Endothelial cell of umbilical vein (primary cell): ENCODE results near the gene STAC3. TPM values are rescaled to one million over a fixed set of nuclear protein-coding genes. Genes with fewer than 3 reads are reported as not detected.

ENCODE experiments used
- BruUV-seq: library from RNA; stranded (reverse); fragments of 400-500 nt; replicated peaks from 2 replicates; lab custom pipeline; 2021; lab: Mats Ljungman, UMichigan
- CTCF ChIA-PET: fragments of 300-600, 350-600 bp; sonication (Branson Sonifier 250); formaldehyde crosslinking; loops from one replicate; lab custom pipeline; 2021; ENCODE audit warnings: antibody characterized with exemption, inconsistent platforms; lab: Charles Lee
- POLR2A ChIA-PET: fragments of 300-600, 350-600 bp; sonication (Branson Sonifier 250); formaldehyde crosslinking; loops from one replicate; lab custom pipeline; 2021; ENCODE audit warnings: antibody characterized with exemption, inconsistent platforms; lab: Charles Lee
- DNase-seq: peaks from one replicate; pipeline ENCODE4 v3.0.0-alpha.2; 2011; ENCODE audit warnings: low read depth, low spot score
- FAIRE-seq: peaks from 2 replicates; lab custom pipeline; 2011; peaks lifted over from hg19 to GRCh38; lab: Jason Lieb, UNC
- H2AFZ ChIP-seq: 2 replicates; pipeline ENCODE4 v1.6.0; 2012; ENCODE audit warnings: low read depth, low read length, control low read depth, inconsistent platforms
- H3K27ac ChIP-seq: 2 replicates; pipeline ENCODE4 v1.5.1; 2011; ENCODE audit warnings: low read depth, mild to moderate bottlenecking, control low read depth, low read length, moderate library complexity; ENCODE audit not compliant: insufficient read depth
- H3K27me3 ChIP-seq, 2 experiments: 2 replicates each; pipeline versions ENCODE4 v1.6.0 to v1.6.1; 2011; ENCODE audit warnings: low read length in 2 of 2, mixed read lengths in 1 of 2; ENCODE audit not compliant: control insufficient read depth in 2 of 2, insufficient read depth in 2 of 2
- H3K36me3 ChIP-seq, 2 experiments: 2 replicates in 1 of 2; 3 replicates in 1 of 2; pipeline ENCODE4 v1.5.1; 2011; ENCODE audit warnings: low read length in 2 of 2, mild to moderate bottlenecking in 1 of 2, moderate library complexity in 1 of 2; ENCODE audit not compliant: control insufficient read depth in 2 of 2, insufficient read depth in 2 of 2; ENCODE audit errors: extremely low read depth in 1 of 2
- H3K4me1 ChIP-seq: 3 replicates; pipeline ENCODE4 v1.5.1; 2011; ENCODE audit warnings: mild to moderate bottlenecking, low read length; ENCODE audit not compliant: control insufficient read depth, insufficient read depth; ENCODE audit errors: extremely low read depth
- H3K4me2 ChIP-seq: 2 replicates; pipeline ENCODE4 v1.6.1; 2011; ENCODE audit warnings: low read length, control low read depth, mixed read lengths; ENCODE audit not compliant: insufficient read depth
- H3K4me3 ChIP-seq, 3 experiments: fragments of 200-600 bp in 1 of 3; sonication (generic), shearing (Covaris generic) in 1 of 3; replicated peaks in 1 of 3; 2 replicates each; pipeline ENCODE4 v1.5.1; 2011 to 2016; ENCODE audit warnings: control low read depth in 3 of 3, low read length in 3 of 3, mild to moderate bottlenecking in 2 of 3, inconsistent platforms in 1 of 3, low read depth in 1 of 3, moderate library complexity in 1 of 3; ENCODE audit not compliant: insufficient read depth in 1 of 3
- H3K79me2 ChIP-seq: 2 replicates; pipeline ENCODE4 v1.6.0; 2012; ENCODE audit warnings: low read length, inconsistent platforms; ENCODE audit not compliant: control insufficient read depth, insufficient read depth
- H3K9ac ChIP-seq: replicated peaks from 2 replicates; pipeline ENCODE3; 2011; ENCODE audit warnings: low read length, control low read depth; ENCODE audit not compliant: insufficient read depth; ENCODE audit errors: extremely low read depth
- H3K9me1 ChIP-seq: replicated peaks from 3 replicates; pipeline ENCODE4 v1.6.0; 2011; ENCODE audit warnings: mild to moderate bottlenecking, low read length; ENCODE audit not compliant: control insufficient read depth, insufficient read depth; ENCODE audit errors: extremely low read depth
- H3K9me3 ChIP-seq: replicated peaks from 2 replicates; pipeline ENCODE4 v1.5.1; 2012; ENCODE audit warnings: low read length, inconsistent platforms; ENCODE audit not compliant: control insufficient read depth, insufficient read depth
- H4K20me1 ChIP-seq: replicated peaks from 2 replicates; pipeline ENCODE3; 2011; ENCODE audit warnings: mild to moderate bottlenecking, low read length; ENCODE audit not compliant: control insufficient read depth, insufficient read depth; ENCODE audit errors: extremely low read depth
- EZH2 ChIP-seq: IDR thresholded peaks from 2 replicates; pipeline ENCODE4 v1.6.1; 2012; ENCODE audit warnings: borderline replicate concordance, low read depth, mild to moderate bottlenecking, moderate library complexity, low read length, inconsistent platforms; ENCODE audit not compliant: severe bottlenecking
- FOS ChIP-seq: IDR thresholded peaks from 2 replicates; pipeline ENCODE4 v1.6.1; 2011; ENCODE audit warnings: mild to moderate bottlenecking, low read length, moderate library complexity, borderline replicate concordance; ENCODE audit not compliant: insufficient read depth
- GATA2 ChIP-seq: IDR thresholded peaks from 2 replicates; pipeline ENCODE4 v1.7.0; 2011; ENCODE audit warnings: low read depth, mild to moderate bottlenecking, moderate library complexity, mixed read lengths, low read length; ENCODE audit not compliant: insufficient read length, insufficient read depth
- JUN ChIP-seq: IDR thresholded peaks from 2 replicates; pipeline ENCODE4 v1.6.1; 2011; ENCODE audit warnings: borderline replicate concordance, low read depth; ENCODE audit not compliant: insufficient read length, insufficient read depth
- MYC ChIP-seq: IDR thresholded peaks from one replicate; pipeline ENCODE4 v1.6.1; 2011; ENCODE audit warnings: mild to moderate bottlenecking, low read depth, low read length
- POLR2A ChIP-seq: IDR thresholded peaks from 2 replicates; pipeline ENCODE4 v1.6.1; 2012; ENCODE audit warnings: low read depth, mild to moderate bottlenecking, control low read depth, low read length
- POLR2AphosphoS5 ChIP-seq: IDR thresholded peaks from 2 replicates; pipeline ENCODE4 v1.6.1; 2012; ENCODE audit warnings: low read depth, mild to moderate bottlenecking, control low read depth, low read length, moderate library complexity; ENCODE audit not compliant: insufficient read depth
- dilution Hi-C: fragments of 300-500 bp; cut with MboI; formaldehyde crosslinking; loops from one replicate; pipeline ENCODE4 v1.15.0; 2019; ENCODE audit warnings: low sequenced_read_pairs; ENCODE audit not compliant: extremely low pct_ligation_motif_present
- intact Hi-C: fragments of 100-400 bp; cut with micrococcal nuclease; formaldehyde crosslinking; loops from one replicate; pipeline ENCODE4 v1.10.0; 2022
- polyA plus RNA-seq, 4 experiments: library from polyadenylated mRNA; depleted of rRNA in 3 of 4; stranded (reverse) in 3 of 4; unstranded in 1 of 4; fragments of >200 nt; gene quantifications; 2 replicates each; pipeline versions ENCODE4 v1.2.1 to v1.2.3, GENCODE V29; 2011 to 2012; ENCODE audit warnings: missing spikeins in 1 of 4
- total RNA-seq: library from RNA; stranded (reverse); gene quantifications from 2 replicates; pipeline ENCODE4 v1.2.3, GENCODE V29; 2021
- TF ChIP-seq, protein P1 (sequence below), 2 donors: IDR thresholded peaks; 1 replicate in 1 of 2; 2 replicates in 1 of 2; pipeline ENCODE4 v1.5.1; 2011; ENCODE audit warnings: low read length in 2 of 2, mild to moderate bottlenecking in 2 of 2, moderate library complexity in 2 of 2, control low read depth in 1 of 2, inconsistent platforms in 1 of 2, low read depth in 1 of 2; ENCODE audit not compliant: insufficient read depth in 1 of 2; ENCODE audit errors: extremely low read depth in 1 of 2
- TF ChIP-seq, protein P2 (sequence below): IDR thresholded peaks from 2 replicates; pipeline ENCODE4 v1.6.1; 2011; ENCODE audit not compliant: insufficient read depth, insufficient read length

STAC3 gene
- total and polyA plus RNA-seq, 2 donors (not counting 3 experiments of a cell fraction or from before 2014, with no cell fraction given), result 0.36 to 0.55 TPM

DNA sequence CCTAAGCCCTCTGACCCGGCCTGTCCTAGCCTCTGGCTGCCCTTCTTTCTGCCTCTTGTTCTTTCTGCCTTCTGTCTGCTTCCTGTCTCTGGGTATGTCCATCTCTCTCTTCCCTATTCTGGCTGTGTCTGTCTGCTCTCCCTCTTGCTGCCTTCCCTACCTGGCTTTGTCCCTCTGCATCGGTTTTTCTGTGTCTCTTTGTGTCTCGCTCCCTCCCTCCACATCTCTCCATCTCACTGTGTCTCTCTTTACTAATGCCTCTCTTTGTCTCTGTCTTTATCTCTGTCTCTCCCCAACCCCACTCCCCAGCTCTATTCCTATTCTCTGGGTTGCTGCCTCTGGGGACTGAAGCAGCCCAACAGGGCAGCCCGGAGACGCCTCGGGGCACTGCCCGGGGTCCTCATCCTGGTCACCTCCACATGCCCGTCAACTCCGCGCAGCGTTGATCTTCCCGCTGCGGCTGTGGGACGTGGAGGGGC lies 11.4 kb downstream of the STAC3 start:
- no TSS peak for BruUV-seq
- CTCF ChIA-PET, result interaction anchor here (1.0 to 10.7 kb wide), 11 partner anchors 9 to 238 kb away, joined by 4 to 214 read pairs (median 9); partner anchors contain the start of genes NXPH4, SHMT2 and STAC3
- peak overlapping the region; percentile 41 for H2AFZ ChIP-seq
- intact Hi-C loops, result loop anchor here (1.0 to 5.0 kb wide), 5 partner anchors 9 to 127 kb away; partner anchors contain the start of genes LRP1 and STAT6
- H4K20me1 ChIP-seq, result no peaks in the 10 kb centered on the region
- dilution Hi-C loops, result no loop called here
- peaks cover 28% of the 10 kb centered on the region for H3K4me1 ChIP-seq
- no peaks in the 10 kb centered on the region for H3K79me2 ChIP-seq
- POLR2A ChIA-PET, result interaction anchor here (1.0 kb wide), 1 partner anchor 10 kb away, joined by 3 read pairs; the partner anchor contains the start of gene SHMT2
- DNase-seq (no peak), FAIRE-seq (no peak)
- H3K4me3 ChIP-seq, result peak overlapping the region; percentile 30 to 53 (median 40)
- peak; percentile 3 for TF ChIP-seq EZH2
- no peak for TF ChIP-seq POLR2A
- H3K9ac ChIP-seq, result no peak overlapping the region
- peaks cover 58% of the 10 kb centered on the region in 2 experiments for H3K27me3 ChIP-seq
- H3K36me3 ChIP-seq, result no peaks in the 10 kb centered on the region
- no peak overlapping the region for H3K27ac ChIP-seq
- no peaks in the 10 kb centered on the region for H3K9me1 ChIP-seq
- H3K4me2 ChIP-seq, result peak overlapping the region; percentile 72
- no peaks in the 10 kb centered on the region for H3K9me3 ChIP-seq

DNA sequence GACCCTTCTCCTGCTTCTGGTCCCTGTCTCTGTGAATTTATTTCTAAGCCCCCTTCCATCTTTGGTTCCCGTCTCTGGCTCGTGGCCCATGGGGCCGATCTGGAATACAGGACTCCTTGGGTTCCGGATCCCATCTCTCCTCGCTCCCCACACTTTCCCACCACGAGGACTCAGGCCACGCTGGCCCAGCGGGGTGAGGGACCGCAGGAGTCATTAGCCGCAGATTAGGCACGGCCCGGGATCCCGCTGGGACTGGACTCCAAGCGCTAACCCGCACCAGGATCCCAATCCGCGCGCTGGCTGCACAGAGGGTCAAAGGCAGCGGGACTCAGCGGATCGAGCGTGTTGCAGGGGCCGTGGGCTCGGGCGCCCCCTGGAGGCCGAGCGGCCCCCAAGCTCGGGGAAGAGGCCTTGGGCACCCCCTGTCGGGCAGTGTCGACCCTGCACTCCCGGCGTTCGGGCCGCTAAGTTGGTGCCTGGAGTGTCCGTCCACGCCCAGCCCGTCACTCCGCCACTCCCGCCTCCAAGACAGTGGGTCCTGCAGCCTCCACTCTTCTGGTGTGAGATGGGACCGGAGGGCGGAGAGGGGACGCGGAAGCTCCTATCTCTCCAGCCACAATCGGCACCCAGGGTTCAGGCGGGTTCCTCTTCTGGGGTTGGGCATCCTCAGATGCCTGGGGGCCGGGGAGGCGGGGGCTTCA lies 12.0 kb downstream of the STAC3 start:
- FAIRE-seq, result peak; percentile 93
- no peaks in the 10 kb centered on the region for H3K9me1 ChIP-seq
- H3K4me3 ChIP-seq, result peak overlapping the region in 2 of 3 experiments; percentile 3 to 35
- dilution Hi-C loops (no loop called here), intact Hi-C loops (loop anchor here (1.0 to 2.0 kb wide), 3 partner anchors 9 to 25 kb away; no protein-coding TSS in a partner anchor)
- no peak overlapping the region for H3K9ac ChIP-seq
- ChIA-PET POLR2A (interaction anchor here (1.0 kb wide), 1 partner anchor 9 kb away, joined by 3 read pairs; the partner anchor contains the start of gene SHMT2), CTCF (interaction anchor here (0.6 to 10.7 kb wide), 10 partner anchors 9 to 53 kb away, joined by 3 to 214 read pairs (median 7); partner anchors contain the start of genes NXPH4, SHMT2 and STAC3)
- no peaks in the 10 kb centered on the region for H3K9me3 ChIP-seq
- peak; percentile 44 for TF ChIP-seq EZH2
- TF ChIP-seq POLR2A, result no peak
- no peak for TF ChIP-seq FOS
- peak; percentile 65 for TF ChIP-seq POLR2AphosphoS5
- TF ChIP-seq, protein P1, sequence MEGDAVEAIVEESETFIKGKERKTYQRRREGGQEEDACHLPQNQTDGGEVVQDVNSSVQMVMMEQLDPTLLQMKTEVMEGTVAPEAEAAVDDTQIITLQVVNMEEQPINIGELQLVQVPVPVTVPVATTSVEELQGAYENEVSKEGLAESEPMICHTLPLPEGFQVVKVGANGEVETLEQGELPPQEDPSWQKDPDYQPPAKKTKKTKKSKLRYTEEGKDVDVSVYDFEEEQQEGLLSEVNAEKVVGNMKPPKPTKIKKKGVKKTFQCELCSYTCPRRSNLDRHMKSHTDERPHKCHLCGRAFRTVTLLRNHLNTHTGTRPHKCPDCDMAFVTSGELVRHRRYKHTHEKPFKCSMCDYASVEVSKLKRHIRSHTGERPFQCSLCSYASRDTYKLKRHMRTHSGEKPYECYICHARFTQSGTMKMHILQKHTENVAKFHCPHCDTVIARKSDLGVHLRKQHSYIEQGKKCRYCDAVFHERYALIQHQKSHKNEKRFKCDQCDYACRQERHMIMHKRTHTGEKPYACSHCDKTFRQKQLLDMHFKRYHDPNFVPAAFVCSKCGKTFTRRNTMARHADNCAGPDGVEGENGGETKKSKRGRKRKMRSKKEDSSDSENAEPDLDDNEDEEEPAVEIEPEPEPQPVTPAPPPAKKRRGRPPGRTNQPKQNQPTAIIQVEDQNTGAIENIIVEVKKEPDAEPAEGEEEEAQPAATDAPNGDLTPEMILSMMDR (IDR thresholded peaks at IDR 0.05; ENCODE audit: extremely low read depth in 1 of 2, insufficient read depth in 1 of 2, low read depth in 1 of 2, low read length in 2 of 2), result peak; percentile 100
- TF ChIP-seq, protein P2, sequence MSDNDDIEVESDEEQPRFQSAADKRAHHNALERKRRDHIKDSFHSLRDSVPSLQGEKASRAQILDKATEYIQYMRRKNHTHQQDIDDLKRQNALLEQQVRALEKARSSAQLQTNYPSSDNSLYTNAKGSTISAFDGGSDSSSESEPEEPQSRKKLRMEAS, result no peak
- no peak for TF ChIP-seq MYC
- no peak for TF ChIP-seq GATA2
- TF ChIP-seq JUN, result no peak
- peaks cover 55 to 58% of the 10 kb centered on the region in 2 experiments for H3K27me3 ChIP-seq
- peak overlapping the region; percentile 75 for H2AFZ ChIP-seq
- no peaks in the 10 kb centered on the region for H3K79me2 ChIP-seq
- H3K4me1 ChIP-seq, result peaks cover 28% of the 10 kb centered on the region
- H3K27ac ChIP-seq, result no peak overlapping the region
- no TSS peak for BruUV-seq
- peak overlapping the region; percentile 72 for H3K4me2 ChIP-seq
- H3K36me3 ChIP-seq, result peaks cover 0 to under 1% of the 10 kb centered on the region in 2 experiments
- DNase-seq, result peak; percentile 86
- no peaks in the 10 kb centered on the region for H4K20me1 ChIP-seq
